HG03066 (cell line): Measurements from ENCODE around the gene CYSTM1.

Source experiments
- ATAC-seq: cut with Tn5 transposase; IDR thresholded peaks from one replicate; pipeline ENCODE4 v1.9.1; 2021; ENCODE audit warnings: low read depth; ENCODE audit not compliant: unreplicated experiment

Gene CYSTM1

GRCh38 chr5:140287801-140288521 is 113.0 kb downstream of the CYSTM1 start:
- ATAC-seq, result no peak

GRCh38 chr5:140292212-140293036 is 117.4 kb downstream of the CYSTM1 start:
- ATAC-seq, result no peak
